ENCODE results near the gene DLGAP1. TPM values are rescaled to one million over a fixed set of nuclear protein-coding genes. Genes with fewer than 3 reads are reported as not detected.

Gene DLGAP1
- total RNA-seq, 3 donors from 2014 or later: 0.96 to 17.6 (median 5.2) TPM

DNA sequence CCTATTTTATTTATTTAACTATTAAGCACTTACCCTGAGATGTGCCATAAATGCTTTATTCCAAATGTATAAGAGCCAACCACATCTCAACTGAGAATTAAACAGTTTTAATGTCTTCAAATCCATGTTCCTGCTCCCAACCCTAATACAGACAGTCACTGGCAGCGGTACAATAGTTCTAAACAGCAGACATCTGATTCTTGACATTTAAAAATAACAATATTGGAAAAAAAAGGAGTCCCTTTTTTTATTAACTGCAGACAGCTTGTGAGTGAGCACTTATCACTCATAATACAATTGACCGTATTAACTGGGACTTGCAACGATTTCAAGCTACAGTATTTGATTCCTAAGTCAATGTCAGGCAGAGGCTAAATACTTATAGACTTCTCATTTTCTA is 580.5 kb downstream of the DLGAP1 start:
- TF ChIP-seq POLR2A (IDR thresholded peaks at IDR 0.05) (no peak), POLR2AphosphoS5 (IDR thresholded peaks at IDR 0.05) (no peak), CTCF (IDR thresholded peaks at IDR 0.05) (no peak)
- Histone ChIP-seq H3K4me1 (no peaks in the 10 kb centered on the region), H3K27ac (no peak overlapping the region), H3K36me3 (no peaks in the 10 kb centered on the region), H3K27me3 (no peaks in the 10 kb centered on the region), H3K4me3 (no peak overlapping the region), H3K9me3 (no peaks in the 10 kb centered on the region)
- DNase-seq (ENCODE audit: low spot score in 2 of 2): no peak
- intact Hi-C loops (cut with DNase I; ENCODE audit: low total_unique reads): no loop called here

DNA sequence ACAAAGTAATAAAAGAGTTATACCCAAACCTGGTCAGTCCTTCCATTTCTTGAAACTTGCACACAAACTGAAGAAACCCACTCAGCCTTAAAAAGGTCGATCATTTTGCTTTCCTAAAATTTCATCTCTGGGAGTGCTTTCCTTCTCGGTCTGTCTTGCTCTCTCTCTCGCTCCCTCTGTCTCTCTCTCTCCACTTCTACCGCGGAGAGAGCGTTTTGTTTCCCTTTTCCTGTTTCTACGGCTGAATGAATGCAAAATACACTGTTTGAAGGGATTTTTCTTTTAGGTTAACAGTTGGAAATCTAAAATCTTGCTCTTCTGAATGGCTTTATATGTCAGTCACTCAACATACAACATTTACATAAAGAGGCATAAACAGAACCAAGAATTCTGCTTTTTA is 581.0 kb downstream of the DLGAP1 start:
- Histone ChIP-seq H3K4me3 (no peak overlapping the region), H3K36me3 (no peaks in the 10 kb centered on the region), H3K27ac (no peak overlapping the region), H3K4me1 (no peaks in the 10 kb centered on the region), H3K27me3 (no peaks in the 10 kb centered on the region), H3K9me3 (no peaks in the 10 kb centered on the region)
- TF ChIP-seq POLR2A (IDR thresholded peaks at IDR 0.05): no peak
- no peak for TF ChIP-seq CTCF (IDR thresholded peaks at IDR 0.05)
- no peak for TF ChIP-seq POLR2AphosphoS5 (IDR thresholded peaks at IDR 0.05)
- DNase-seq (ENCODE audit: low spot score in 2 of 2): no peak
- intact Hi-C loops (cut with DNase I; ENCODE audit: low total_unique reads): no loop called here

- no peak overlapping the region for H3K4me3 ChIP-seq
Observed at GRCh38 chr18:3873698-3874097, 581.4 kb downstream of the DLGAP1 start.

GRCh38 chr18:3873211-3873610 is 581.9 kb downstream of the DLGAP1 start:
- no peak overlapping the region for H3K4me3 ChIP-seq
- TF ChIP-seq POLR2A (IDR thresholded peaks at IDR 0.05) (no peak), CTCF (IDR thresholded peaks at IDR 0.05) (no peak), POLR2AphosphoS5 (IDR thresholded peaks at IDR 0.05) (no peak)
- intact Hi-C loops (cut with DNase I; ENCODE audit: low total_unique reads): no loop called here
- H3K27me3 ChIP-seq: no peaks in the 10 kb centered on the region
- no peaks in the 10 kb centered on the region for H3K36me3 ChIP-seq
- H3K4me1 ChIP-seq: no peaks in the 10 kb centered on the region
- no peak for DNase-seq (ENCODE audit: low spot score in 2 of 2)
- H3K9me3 ChIP-seq: no peaks in the 10 kb centered on the region
- H3K27ac ChIP-seq: no peak overlapping the region

More at GRCh38 chr18:3873698-3874097, 581.4 kb downstream of the DLGAP1 start:
- H3K9me3 ChIP-seq: no peaks in the 10 kb centered on the region
- H3K4me1 ChIP-seq: no peaks in the 10 kb centered on the region
- H3K27me3 ChIP-seq: no peaks in the 10 kb centered on the region
- no peak for TF ChIP-seq POLR2A (IDR thresholded peaks at IDR 0.05)
- no peak for TF ChIP-seq POLR2AphosphoS5 (IDR thresholded peaks at IDR 0.05)
- TF ChIP-seq CTCF (IDR thresholded peaks at IDR 0.05): no peak
- intact Hi-C loops (cut with DNase I; ENCODE audit: low total_unique reads): no loop called here
- no peaks in the 10 kb centered on the region for H3K36me3 ChIP-seq
- no peak for DNase-seq (ENCODE audit: low spot score in 2 of 2)
- no peak overlapping the region for H3K27ac ChIP-seq

DNA sequence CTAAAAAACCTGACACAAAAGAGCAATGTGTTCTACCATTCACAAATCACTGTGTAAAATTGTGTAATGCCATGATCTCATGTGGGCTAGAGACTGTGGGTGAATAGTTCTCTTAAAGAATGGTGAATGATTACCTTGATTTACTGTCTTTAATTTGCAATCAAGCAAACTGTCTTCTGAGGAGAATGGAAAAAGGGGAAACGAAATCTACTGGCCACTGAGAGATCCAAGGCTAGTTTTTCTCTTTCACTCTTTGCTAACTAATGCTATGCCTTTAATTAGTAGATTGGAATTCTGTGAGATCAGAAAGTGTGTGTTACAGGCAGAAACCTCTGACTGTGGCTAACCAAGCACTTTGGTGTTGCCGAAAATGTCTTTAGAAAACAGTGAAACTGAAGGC is 582.5 kb downstream of the DLGAP1 start:
- Histone ChIP-seq H3K9me3 (no peaks in the 10 kb centered on the region), H3K4me3 (no peak overlapping the region), H3K4me1 (no peaks in the 10 kb centered on the region), H3K27me3 (no peaks in the 10 kb centered on the region), H3K36me3 (no peaks in the 10 kb centered on the region), H3K27ac (no peak overlapping the region)
- no peak for TF ChIP-seq CTCF (IDR thresholded peaks at IDR 0.05)
- TF ChIP-seq POLR2A (IDR thresholded peaks at IDR 0.05): no peak
- no peak for TF ChIP-seq POLR2AphosphoS5 (IDR thresholded peaks at IDR 0.05)
- DNase-seq (ENCODE audit: low spot score in 2 of 2): no peak
- intact Hi-C loops (cut with DNase I; ENCODE audit: low total_unique reads): no loop called here

All from breast epithelium (tissue), 4 donors.